Measurements from ENCODE around the gene RACK1. TPM values are rescaled to one million over a fixed set of nuclear protein-coding genes. Genes with fewer than 3 reads are reported as not detected.

RACK1 gene
- total and polyA plus RNA-seq, 2 of the 8 experiments (the other 6 are each of a cell fraction or from before 2014, with no cell fraction given), result 2,589 to 7,971 TPM

DNA sequence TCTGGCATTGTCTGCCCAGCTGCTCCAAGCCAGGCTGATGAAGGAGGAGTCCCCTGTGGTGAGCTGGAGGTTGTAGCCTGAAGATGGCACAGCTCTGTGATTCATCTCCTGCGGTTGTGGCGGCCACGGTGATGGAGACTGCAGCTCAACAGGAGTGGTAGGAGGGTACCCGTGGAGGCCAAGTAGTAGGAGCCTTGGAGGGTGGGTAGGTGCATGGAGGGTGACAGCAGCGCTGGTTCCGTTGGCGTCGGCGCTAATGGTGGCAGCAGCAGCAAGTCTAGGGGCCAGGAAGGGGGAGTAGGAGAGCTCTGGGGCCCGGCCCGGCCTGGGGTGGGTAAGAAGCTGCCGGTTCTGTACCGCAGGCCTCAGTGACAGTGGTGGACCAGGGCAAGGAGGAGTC lies 39.6 kb upstream of the RACK1 start (continued):
- TF ChIP-seq CHD7 (IDR thresholded peaks at IDR 0.05; ENCODE audit: insufficient replicate concordance, low read length) (no peak), POLR2A (IDR thresholded peaks at IDR 0.05; ENCODE audit: control extremely low read depth in 1 of 2, low read depth in 2 of 2, low read length in 2 of 2) (no peak), KDM1A (IDR thresholded peaks at IDR 0.05; ENCODE audit: borderline replicate concordance, low read length) (no peak), JUND (IDR thresholded peaks at IDR 0.05; ENCODE audit: low read length) (no peak), TAF1 (IDR thresholded peaks at IDR 0.05; ENCODE audit: low read depth, low read length) (no peak), CHD1 (IDR thresholded peaks at IDR 0.05; ENCODE audit: low read depth, low read length) (no peak), JUN (IDR thresholded peaks at IDR 0.05; ENCODE audit: low read depth, low read length) (no peak), SIRT6 (IDR thresholded peaks at IDR 0.05; ENCODE audit: low read length) (no peak)
- TF ChIP-seq, protein P1, sequence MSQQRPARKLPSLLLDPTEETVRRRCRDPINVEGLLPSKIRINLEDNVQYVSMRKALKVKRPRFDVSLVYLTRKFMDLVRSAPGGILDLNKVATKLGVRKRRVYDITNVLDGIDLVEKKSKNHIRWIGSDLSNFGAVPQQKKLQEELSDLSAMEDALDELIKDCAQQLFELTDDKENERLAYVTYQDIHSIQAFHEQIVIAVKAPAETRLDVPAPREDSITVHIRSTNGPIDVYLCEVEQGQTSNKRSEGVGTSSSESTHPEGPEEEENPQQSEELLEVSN (IDR thresholded peaks at IDR 0.05), result no peak
- TF ChIP-seq, protein P2, sequence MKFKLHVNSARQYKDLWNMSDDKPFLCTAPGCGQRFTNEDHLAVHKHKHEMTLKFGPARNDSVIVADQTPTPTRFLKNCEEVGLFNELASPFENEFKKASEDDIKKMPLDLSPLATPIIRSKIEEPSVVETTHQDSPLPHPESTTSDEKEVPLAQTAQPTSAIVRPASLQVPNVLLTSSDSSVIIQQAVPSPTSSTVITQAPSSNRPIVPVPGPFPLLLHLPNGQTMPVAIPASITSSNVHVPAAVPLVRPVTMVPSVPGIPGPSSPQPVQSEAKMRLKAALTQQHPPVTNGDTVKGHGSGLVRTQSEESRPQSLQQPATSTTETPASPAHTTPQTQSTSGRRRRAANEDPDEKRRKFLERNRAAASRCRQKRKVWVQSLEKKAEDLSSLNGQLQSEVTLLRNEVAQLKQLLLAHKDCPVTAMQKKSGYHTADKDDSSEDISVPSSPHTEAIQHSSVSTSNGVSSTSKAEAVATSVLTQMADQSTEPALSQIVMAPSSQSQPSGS (IDR thresholded peaks at IDR 0.05; ENCODE audit: low read length), result no peak
